OCI-LY1 (cell line): ENCODE data around the gene TRPM5.

Experiments
- CTCF ChIP-seq: fragments of 200-600 bp; sonication (generic), shearing (Covaris generic); IDR thresholded peaks from 2 replicates; pipeline ENCODE4 v1.5.1; 2017; ENCODE audit warnings: mild to moderate bottlenecking, antibody characterized with exemption, low read length, moderate library complexity, mixed read lengths
- EZH2 ChIP-seq: fragments of 200-600 bp; sonication (generic), shearing (Covaris generic); IDR thresholded peaks from 2 replicates; pipeline ENCODE4 v1.8.0; 2017; ENCODE audit warnings: borderline replicate concordance, mixed run types, mild to moderate bottlenecking, antibody characterized with exemption, low read length, moderate library complexity, mixed read lengths

GRCh38 chr11:2433106-2433925 is 11.0 kb downstream of the TRPM5 start:
- no peak for TF ChIP-seq CTCF
- TF ChIP-seq EZH2: no peak
